ENCODE results near the gene AMMECR1. TPM values are rescaled to one million over a fixed set of nuclear protein-coding genes. Genes with fewer than 3 reads are reported as not detected.

AMMECR1 gene
- total and polyA plus RNA-seq, 8 donors: 0.45 to 28.7 (median 3.6) TPM

DNA sequence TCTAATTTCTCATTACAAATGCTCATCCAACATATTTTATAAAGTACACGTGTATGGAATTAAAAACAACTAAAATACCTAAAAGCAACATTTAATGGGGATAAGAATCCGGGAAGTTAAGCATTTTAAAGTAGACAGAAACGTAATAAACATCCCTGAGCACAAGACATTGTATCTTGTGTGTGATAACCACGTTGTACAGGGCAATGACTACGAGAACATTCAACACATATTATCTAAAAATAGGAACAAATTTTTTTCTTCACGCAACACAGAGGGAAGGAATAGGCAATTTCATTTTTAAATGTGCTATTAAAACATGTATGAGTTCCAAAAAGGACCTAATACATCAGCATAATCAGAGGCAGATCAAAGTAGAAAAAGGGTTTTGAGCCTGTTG lies 49.5 kb downstream of the AMMECR1 start:
- Histone ChIP-seq H3K36me3 (no peaks in the 10 kb centered on the region), H3K27ac (no peak overlapping the region), H3K4me1 (peaks cover 0 to 4% (median 0%) of the 10 kb centered on the region in 4 donors), H3K27me3 (no peaks in the 10 kb centered on the region), H3K4me3 (no peak overlapping the region), H3K9me3 (no peaks in the 10 kb centered on the region)
- DNase-seq: no peak
- WGBS, 5 donors: 51 to 67% (median 57%) methylated on average over 6 of the region's 6 CpGs
- intact Hi-C loops (cut with DNase I; ENCODE audit: low total_unique reads): no loop called here
- TF ChIP-seq, protein P1, sequence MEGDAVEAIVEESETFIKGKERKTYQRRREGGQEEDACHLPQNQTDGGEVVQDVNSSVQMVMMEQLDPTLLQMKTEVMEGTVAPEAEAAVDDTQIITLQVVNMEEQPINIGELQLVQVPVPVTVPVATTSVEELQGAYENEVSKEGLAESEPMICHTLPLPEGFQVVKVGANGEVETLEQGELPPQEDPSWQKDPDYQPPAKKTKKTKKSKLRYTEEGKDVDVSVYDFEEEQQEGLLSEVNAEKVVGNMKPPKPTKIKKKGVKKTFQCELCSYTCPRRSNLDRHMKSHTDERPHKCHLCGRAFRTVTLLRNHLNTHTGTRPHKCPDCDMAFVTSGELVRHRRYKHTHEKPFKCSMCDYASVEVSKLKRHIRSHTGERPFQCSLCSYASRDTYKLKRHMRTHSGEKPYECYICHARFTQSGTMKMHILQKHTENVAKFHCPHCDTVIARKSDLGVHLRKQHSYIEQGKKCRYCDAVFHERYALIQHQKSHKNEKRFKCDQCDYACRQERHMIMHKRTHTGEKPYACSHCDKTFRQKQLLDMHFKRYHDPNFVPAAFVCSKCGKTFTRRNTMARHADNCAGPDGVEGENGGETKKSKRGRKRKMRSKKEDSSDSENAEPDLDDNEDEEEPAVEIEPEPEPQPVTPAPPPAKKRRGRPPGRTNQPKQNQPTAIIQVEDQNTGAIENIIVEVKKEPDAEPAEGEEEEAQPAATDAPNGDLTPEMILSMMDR (IDR thresholded peaks at IDR 0.05): no peak
- no peak for TF ChIP-seq POLR2A (IDR thresholded peaks at IDR 0.05)
- no peak for TF ChIP-seq POLR2AphosphoS5 (IDR thresholded peaks at IDR 0.05)

DNA sequence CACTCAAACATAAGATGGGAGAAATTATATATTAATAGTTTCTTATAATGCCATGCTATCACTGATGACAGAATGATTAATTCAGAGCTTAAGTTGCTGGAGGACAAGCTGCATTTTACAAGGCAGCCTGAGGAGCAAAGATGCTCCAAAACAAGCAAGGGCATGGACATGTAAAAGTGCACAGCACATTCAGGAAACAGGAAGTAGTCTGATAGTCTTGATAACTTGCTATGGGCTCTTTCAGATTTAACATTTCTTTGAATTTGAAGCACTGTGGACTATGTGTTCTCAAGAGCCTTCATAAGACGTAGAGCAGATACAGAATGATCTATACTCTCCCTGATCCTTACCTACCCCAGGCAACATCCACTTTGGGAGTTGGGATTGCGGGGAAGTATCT lies 50.0 kb downstream of the AMMECR1 start:
- intact Hi-C loops (cut with DNase I; ENCODE audit: low total_unique reads): no loop called here
- Histone ChIP-seq H3K4me1 (peaks cover 0 to 4% (median 0%) of the 10 kb centered on the region in 4 donors), H3K27ac (no peak overlapping the region), H3K27me3 (no peaks in the 10 kb centered on the region), H3K4me3 (no peak overlapping the region), H3K36me3 (no peaks in the 10 kb centered on the region), H3K9me3 (no peaks in the 10 kb centered on the region)
- WGBS, 5 donors: 71 to 85% (median 83%) methylated on average over 2 of the region's 2 CpGs
- DNase-seq: no peak
- TF ChIP-seq POLR2AphosphoS5 (IDR thresholded peaks at IDR 0.05) (no peak), POLR2A (IDR thresholded peaks at IDR 0.05) (no peak), EP300 (IDR thresholded peaks at IDR 0.05) (no peak)
- TF ChIP-seq, protein P1 (IDR thresholded peaks at IDR 0.05): no peak

DNA sequence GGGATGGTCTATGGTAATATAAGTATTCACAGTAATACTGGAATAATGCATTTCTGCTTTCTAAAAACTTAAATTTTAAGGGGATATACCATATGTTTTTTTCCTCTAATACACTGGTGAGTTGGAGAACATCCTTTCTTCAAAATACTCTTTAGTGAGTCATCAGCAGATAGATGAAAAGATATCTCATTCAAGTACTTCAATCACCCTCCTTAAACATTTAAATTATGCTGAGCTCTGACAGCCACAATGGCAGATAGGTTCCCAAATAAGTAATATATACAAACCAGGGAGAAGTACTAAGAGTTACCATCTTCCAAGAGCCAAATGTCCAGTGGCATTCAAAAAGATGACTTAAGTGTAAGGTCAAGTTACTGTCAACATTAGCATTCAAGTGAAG lies 52.2 kb downstream of the AMMECR1 start:
- no peaks in the 10 kb centered on the region for H3K27me3 ChIP-seq
- H3K4me3 ChIP-seq: no peak overlapping the region
- peaks cover 0 to 4% (median 0%) of the 10 kb centered on the region in 4 donors for H3K4me1 ChIP-seq
- no peaks in the 10 kb centered on the region for H3K9me3 ChIP-seq
- no peak overlapping the region for H3K27ac ChIP-seq
- intact Hi-C loops (cut with DNase I; ENCODE audit: low total_unique reads): no loop called here
- TF ChIP-seq EP300 (IDR thresholded peaks at IDR 0.05) (no peak), POLR2A (IDR thresholded peaks at IDR 0.05) (no peak), POLR2AphosphoS5 (IDR thresholded peaks at IDR 0.05) (no peak)
- H3K36me3 ChIP-seq: no peaks in the 10 kb centered on the region
- no peak for DNase-seq

DNA sequence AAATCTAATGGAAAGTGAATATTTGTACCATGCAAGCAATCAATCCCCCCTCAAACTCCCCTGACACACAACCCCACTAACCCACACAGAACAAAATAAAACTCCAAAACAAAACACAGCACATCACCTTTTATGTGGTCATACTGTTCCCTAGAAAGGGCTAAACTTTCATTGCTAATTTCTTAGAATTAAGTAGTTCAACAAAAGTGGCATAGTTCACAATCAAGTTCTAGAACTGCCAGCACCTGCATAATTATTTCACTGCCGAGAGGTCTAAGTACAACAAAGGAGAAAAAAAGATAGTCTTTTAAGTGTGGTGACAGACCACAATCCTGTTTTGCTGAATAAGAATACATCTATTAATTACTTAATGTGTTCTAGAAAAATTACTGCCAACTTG lies 58.8 kb downstream of the AMMECR1 start:
- TF ChIP-seq EP300 (IDR thresholded peaks at IDR 0.05) (no peak), POLR2A (IDR thresholded peaks at IDR 0.05) (no peak), POLR2AphosphoS5 (IDR thresholded peaks at IDR 0.05) (no peak)
- TF ChIP-seq, protein P1 (IDR thresholded peaks at IDR 0.05): no peak
- no peaks in the 10 kb centered on the region for H3K27me3 ChIP-seq
- H3K4me1 ChIP-seq: no peaks in the 10 kb centered on the region
- intact Hi-C loops (cut with DNase I; ENCODE audit: low total_unique reads): no loop called here
- 80 to 97% (median 88%) methylated on average over 1 of the region's 1 CpG for WGBS, 5 donors
- H3K4me3 ChIP-seq: no peak overlapping the region
- no peak overlapping the region for H3K27ac ChIP-seq
- no peaks in the 10 kb centered on the region for H3K36me3 ChIP-seq
- no peak for DNase-seq
- H3K9me3 ChIP-seq: no peaks in the 10 kb centered on the region

DNA sequence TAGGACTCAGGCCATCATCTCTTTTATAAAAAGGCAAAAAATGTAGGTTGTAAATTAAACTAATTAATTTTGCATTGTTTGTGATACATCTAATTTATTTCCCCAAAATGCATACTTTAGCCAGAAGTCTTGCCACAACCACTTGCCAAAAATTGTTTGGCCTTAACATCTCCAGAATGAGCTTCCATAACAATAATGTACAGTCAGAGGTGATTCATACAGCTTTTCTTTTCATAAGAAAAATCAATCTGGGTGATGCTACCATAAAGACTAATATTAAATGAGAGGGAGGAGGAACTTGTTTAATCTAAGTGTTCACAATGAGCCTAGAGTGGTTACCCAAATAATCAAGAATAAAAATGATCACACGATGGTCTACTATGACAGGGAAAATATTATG lies 59.3 kb downstream of the AMMECR1 start:
- intact Hi-C loops (cut with DNase I; ENCODE audit: low total_unique reads): no loop called here
- no peak overlapping the region for H3K4me3 ChIP-seq
- no peak overlapping the region for H3K27ac ChIP-seq
- TF ChIP-seq, protein P1 (IDR thresholded peaks at IDR 0.05): no peak
- TF ChIP-seq POLR2AphosphoS5 (IDR thresholded peaks at IDR 0.05) (no peak), EP300 (IDR thresholded peaks at IDR 0.05) (no peak), POLR2A (IDR thresholded peaks at IDR 0.05) (no peak)
- no peaks in the 10 kb centered on the region for H3K27me3 ChIP-seq
- no peaks in the 10 kb centered on the region for H3K9me3 ChIP-seq
- H3K4me1 ChIP-seq: no peaks in the 10 kb centered on the region
- H3K36me3 ChIP-seq: no peaks in the 10 kb centered on the region
- DNase-seq: no peak
- 56 to 100% (median 72%) methylated on average over 1 of the region's 1 CpG for WGBS, 5 donors
